ENCODE measurements around the gene CCDC195.

The CCDC195 gene

GRCh38 chr2:224691563-224691962 is 24.6 kb downstream of the CCDC195 start:
- TF ChIP-seq ZFX (IDR thresholded peaks at IDR 0.05) = no peak
- no peak for TF ChIP-seq CTCF (conservative IDR thresholded peaks at IDR 0.05)
- no peak overlapping the region for H3K27ac ChIP-seq

GRCh38 chr2:224690868-224691267 is 25.3 kb downstream of the CCDC195 start:
- TF ChIP-seq ZFX (IDR thresholded peaks at IDR 0.05) (no peak), CTCF (conservative IDR thresholded peaks at IDR 0.05) (no peak)
- H3K27ac ChIP-seq = no peak overlapping the region

- TF ChIP-seq CTCF (conservative IDR thresholded peaks at IDR 0.05) (no peak), ZFX (IDR thresholded peaks at IDR 0.05) (no peak)
- no peak overlapping the region for H3K27ac ChIP-seq
These were observed 26.6 kb downstream of the CCDC195 start for GRCh38 chr2:224689539-224689938.

GRCh38 chr2:224688997-224689396 is 27.2 kb downstream of the CCDC195 start:
- H3K27ac ChIP-seq = no peak overlapping the region
- no peak for TF ChIP-seq CTCF (conservative IDR thresholded peaks at IDR 0.05)
- TF ChIP-seq ZFX (IDR thresholded peaks at IDR 0.05) = no peak

- H3K27ac ChIP-seq = no peak overlapping the region
- no peak for TF ChIP-seq CTCF (conservative IDR thresholded peaks at IDR 0.05)
- TF ChIP-seq ZFX (IDR thresholded peaks at IDR 0.05) = no peak
These were observed 29.0 kb downstream of the CCDC195 start for GRCh38 chr2:224687156-224687555.

- TF ChIP-seq CTCF (conservative IDR thresholded peaks at IDR 0.05) (no peak), ZFX (IDR thresholded peaks at IDR 0.05) (no peak)
- no peak overlapping the region for H3K27ac ChIP-seq
These were observed 31.0 kb downstream of the CCDC195 start for GRCh38 chr2:224685121-224685520.

GRCh38 chr2:224682134-224682533 is 34.0 kb downstream of the CCDC195 start:
- H3K27ac ChIP-seq = no peak overlapping the region
- TF ChIP-seq ZFX (IDR thresholded peaks at IDR 0.05) (no peak), CTCF (conservative IDR thresholded peaks at IDR 0.05) (no peak)

Measured in C4-2B (cell line).